Panc1 (cell line): Measurements from ENCODE around the gene BTN3A1. TPM values are rescaled to one million over a fixed set of nuclear protein-coding genes. Genes with fewer than 3 reads are reported as not detected.

Experiments used
- ATAC-seq: fragments of 200-7000 bp; cut with Tn5 transposase; 2 replicates; pipeline ENCODE4 v1.9.1; 2020; ENCODE audit warnings: mild to moderate bottlenecking, moderate library complexity
- BruUV-seq: library from RNA; stranded (reverse); fragments of 400-500 nt; replicated peaks from 2 replicates; lab custom pipeline; 2021; lab: Mats Ljungman, UMichigan
- CTCF ChIA-PET: fragments of 300-600 bp; sonication (Branson Sonifier 250); formaldehyde crosslinking; loops from one replicate; lab custom pipeline; 2022; ENCODE audit warnings: antibody characterized with exemption; lab: Charles Lee
- POLR2A ChIA-PET: fragments of 300-600 bp; sonication (Branson Sonifier 250); formaldehyde crosslinking; loops from one replicate; lab custom pipeline; 2022; ENCODE audit warnings: antibody characterized with exemption; lab: Charles Lee
- DNase-seq: peaks from one replicate; pipeline ENCODE4 v3.0.0-alpha.2; 2010; ENCODE audit warnings: low read depth, low spot score
- H3K27ac ChIP-seq: 2 replicates; pipeline ENCODE4 v1.5.1; 2011; ENCODE audit warnings: mild to moderate bottlenecking, low read length, inconsistent platforms
- H3K27me3 ChIP-seq: fragments of 200-500 bp; sonication (Bioruptor generic); 2 replicates; pipeline ENCODE4 v1.6.0; 2014; ENCODE audit warnings: low read length, inconsistent platforms; ENCODE audit not compliant: control insufficient read depth, insufficient read depth
- H3K36me3 ChIP-seq: fragments of 200-500 bp; sonication (Bioruptor generic); 2 replicates; pipeline ENCODE4 v1.5.1; 2014; ENCODE audit warnings: inconsistent platforms, mild to moderate bottlenecking, low read length, moderate library complexity; ENCODE audit not compliant: control insufficient read depth, insufficient read depth
- H3K4me1 ChIP-seq: 2 replicates; pipeline ENCODE4 v1.5.1; 2011; ENCODE audit warnings: inconsistent platforms, mild to moderate bottlenecking, low read length, moderate library complexity; ENCODE audit not compliant: control insufficient read depth, insufficient read depth
- H3K4me3 ChIP-seq, 2 experiments: 2 replicates each; pipeline ENCODE4 v1.5.1; 2011 to 2012; ENCODE audit warnings: low read depth in 2 of 2, low read length in 2 of 2, mild to moderate bottlenecking in 2 of 2, inconsistent platforms in 1 of 2, moderate library complexity in 1 of 2
- H3K9me3 ChIP-seq: fragments of 200-500 bp; sonication (Bioruptor generic); 2 replicates; pipeline ENCODE4 v1.5.1; 2014; ENCODE audit warnings: low read depth, mild to moderate bottlenecking, inconsistent platforms, low read length, moderate library complexity; ENCODE audit not compliant: control insufficient read depth, insufficient read depth
- CTCF ChIP-seq: fragments of 450-650 bp; IDR thresholded peaks from 2 replicates; pipeline ENCODE4 v1.5.1; 2017; ENCODE audit warnings: mild to moderate bottlenecking
- POLR2AphosphoS5 ChIP-seq: IDR thresholded peaks from 2 replicates; pipeline ENCODE4 v1.6.1; 2012; ENCODE audit warnings: mild to moderate bottlenecking, low read depth, low read length, moderate library complexity
- SIN3A ChIP-seq: IDR thresholded peaks from 2 replicates; pipeline ENCODE4 v1.6.1; 2012; ENCODE audit warnings: low read depth, mild to moderate bottlenecking, low read length, moderate library complexity, borderline replicate concordance; ENCODE audit not compliant: insufficient read depth
- TCF7L2 ChIP-seq: IDR thresholded peaks from 2 replicates; pipeline ENCODE4 v1.6.1; 2011; ENCODE audit warnings: mild to moderate bottlenecking, low read depth, low read length, inconsistent platforms
- in situ Hi-C: cut with HindIII; loops from 2 replicates; pipeline ENCODE4 v1.10.0; 2016; ENCODE audit warnings: low sequenced_read_pairs, low pct_unique_long_range_greater_than_20kb
- intact Hi-C: fragments of 100-400 bp; cut with micrococcal nuclease; formaldehyde crosslinking; loops from one replicate; pipeline ENCODE4 v1.10.0; 2022; ENCODE audit not compliant: unreplicated experiment
- total RNA-seq: library from RNA; stranded (reverse); gene quantifications from one replicate; pipeline ENCODE4 v1.2.1, GENCODE V29; 2021; ENCODE audit not compliant: unreplicated experiment
- TF ChIP-seq, protein P1 (sequence below), 2 experiments: IDR thresholded peaks; 2 replicates each; pipeline ENCODE4 v1.6.1; 2011 to 2012; ENCODE audit warnings: low read depth in 2 of 2, control low read depth in 1 of 2, low read length in 1 of 2, mild to moderate bottlenecking in 1 of 2, moderate library complexity in 1 of 2; ENCODE audit not compliant: insufficient read depth in 1 of 2

BTN3A1 gene
- total RNA-seq, 1 experiment from 2014 or later = 5.0 TPM

- H3K9me3 ChIP-seq = no peaks in the 10 kb centered on the region
- DNase-seq (no peak), ATAC-seq (no peak)
- H3K27me3 ChIP-seq = no peaks in the 10 kb centered on the region
- no peaks in the 10 kb centered on the region for H3K4me1 ChIP-seq
- H3K27ac ChIP-seq = no peak overlapping the region
- ChIA-PET POLR2A (no interaction called here), CTCF (no interaction called here)
- H3K36me3 ChIP-seq = no peaks in the 10 kb centered on the region
- intact Hi-C loops (no loop called here), in situ Hi-C loops (no loop called here)
- BruUV-seq = no TSS peak
- H3K4me3 ChIP-seq = no peak overlapping the region
- TF ChIP-seq SIN3A (no peak), CTCF (no peak), POLR2AphosphoS5 (no peak), TCF7L2 (no peak)
- TF ChIP-seq, protein P1, sequence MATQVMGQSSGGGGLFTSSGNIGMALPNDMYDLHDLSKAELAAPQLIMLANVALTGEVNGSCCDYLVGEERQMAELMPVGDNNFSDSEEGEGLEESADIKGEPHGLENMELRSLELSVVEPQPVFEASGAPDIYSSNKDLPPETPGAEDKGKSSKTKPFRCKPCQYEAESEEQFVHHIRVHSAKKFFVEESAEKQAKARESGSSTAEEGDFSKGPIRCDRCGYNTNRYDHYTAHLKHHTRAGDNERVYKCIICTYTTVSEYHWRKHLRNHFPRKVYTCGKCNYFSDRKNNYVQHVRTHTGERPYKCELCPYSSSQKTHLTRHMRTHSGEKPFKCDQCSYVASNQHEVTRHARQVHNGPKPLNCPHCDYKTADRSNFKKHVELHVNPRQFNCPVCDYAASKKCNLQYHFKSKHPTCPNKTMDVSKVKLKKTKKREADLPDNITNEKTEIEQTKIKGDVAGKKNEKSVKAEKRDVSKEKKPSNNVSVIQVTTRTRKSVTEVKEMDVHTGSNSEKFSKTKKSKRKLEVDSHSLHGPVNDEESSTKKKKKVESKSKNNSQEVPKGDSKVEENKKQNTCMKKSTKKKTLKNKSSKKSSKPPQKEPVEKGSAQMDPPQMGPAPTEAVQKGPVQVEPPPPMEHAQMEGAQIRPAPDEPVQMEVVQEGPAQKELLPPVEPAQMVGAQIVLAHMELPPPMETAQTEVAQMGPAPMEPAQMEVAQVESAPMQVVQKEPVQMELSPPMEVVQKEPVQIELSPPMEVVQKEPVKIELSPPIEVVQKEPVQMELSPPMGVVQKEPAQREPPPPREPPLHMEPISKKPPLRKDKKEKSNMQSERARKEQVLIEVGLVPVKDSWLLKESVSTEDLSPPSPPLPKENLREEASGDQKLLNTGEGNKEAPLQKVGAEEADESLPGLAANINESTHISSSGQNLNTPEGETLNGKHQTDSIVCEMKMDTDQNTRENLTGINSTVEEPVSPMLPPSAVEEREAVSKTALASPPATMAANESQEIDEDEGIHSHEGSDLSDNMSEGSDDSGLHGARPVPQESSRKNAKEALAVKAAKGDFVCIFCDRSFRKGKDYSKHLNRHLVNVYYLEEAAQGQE (IDR thresholded peaks at IDR 0.05; ENCODE audit: insufficient read depth in 1 of 2, low read depth in 2 of 2, low read length in 1 of 2) = no peak
Observed at GRCh38 chr6:26387565-26387964, 14.5 kb upstream of the BTN3A1 start.

GRCh38 chr6:26388014-26388413 lies 14.1 kb upstream of the BTN3A1 start:
- H3K27ac ChIP-seq = no peak overlapping the region
- H3K27me3 ChIP-seq = no peaks in the 10 kb centered on the region
- H3K4me3 ChIP-seq = no peak overlapping the region
- POLR2A ChIA-PET = no interaction called here
- no peaks in the 10 kb centered on the region for H3K36me3 ChIP-seq
- CTCF ChIA-PET = no interaction called here
- no peak for TF ChIP-seq SIN3A
- TF ChIP-seq, protein P1 (IDR thresholded peaks at IDR 0.05; ENCODE audit: insufficient read depth in 1 of 2, low read depth in 2 of 2, low read length in 1 of 2) = no peak
- no TSS peak for BruUV-seq
- in situ Hi-C loops (no loop called here), intact Hi-C loops (no loop called here)
- ATAC-seq (no peak), DNase-seq (no peak)
- H3K9me3 ChIP-seq = no peaks in the 10 kb centered on the region
- no peaks in the 10 kb centered on the region for H3K4me1 ChIP-seq
